Right cardiac atrium (tissue), 5 donors: ENCODE data around the gene UNC13B. TPM values are rescaled to one million over a fixed set of nuclear protein-coding genes. Genes with fewer than 3 reads are reported as not detected.
"Not testable (repeated sequence)": the region's sequence is repeated elsewhere in the genome, so short reads cannot be mapped to it uniquely, and the experiment has no call there.

ENCODE experiments used
- ATAC-seq, 2 donors: fragments of 200-7000 bp; cut with Tn5 transposase; one replicate each; pipeline versions ENCODE4 v1.8.0 to v1.9.1; 2020; ENCODE audit warnings: moderate library complexity in 2 of 2, mild to moderate bottlenecking in 1 of 2
- DNase-seq, 3 donors: peaks; one replicate each; pipeline ENCODE4 v3.0.0-alpha.2; 2020
- H3K27ac ChIP-seq: one replicate; pipeline ENCODE4 v1.5.1; 2013; ENCODE audit warnings: mild to moderate bottlenecking, low read length, control low read depth, moderate library complexity
- H3K27me3 ChIP-seq: one replicate; pipeline ENCODE4 v1.6.1; 2013; ENCODE audit not compliant: control insufficient read depth, insufficient read depth
- H3K4me1 ChIP-seq: one replicate; pipeline ENCODE4 v1.6.1; 2013; ENCODE audit warnings: low read length; ENCODE audit not compliant: control insufficient read depth, insufficient read depth
- H3K4me3 ChIP-seq: one replicate; pipeline ENCODE4 v1.5.1; 2013; ENCODE audit warnings: low read length, control low read depth
- H3K9me3 ChIP-seq: one replicate; pipeline ENCODE4 v1.6.1; 2013; ENCODE audit warnings: low read length; ENCODE audit not compliant: control insufficient read depth
- WGBS: extraction: QIAGEN DNeasy Blood & Tissue Kit; methylation state at CpG from one replicate; pipeline ENCODE4 v1.1.7; 2013; 5-methylcytosine and 5-hydroxymethylcytosine counted together
- intact Hi-C, 4 donors: fragments of 100-400 bp; cut with DNase I; formaldehyde crosslinking; loops; one replicate each; pipeline versions ENCODE4 v1.11.0 to v1.14.0; 2022 to 2023
- polyA plus RNA-seq: library from polyadenylated mRNA; stranded (reverse); fragments of 200-250 nt; gene quantifications from one replicate; pipeline ENCODE4 v1.2.3, GENCODE V29; 2013
- total RNA-seq, 4 donors: library from RNA; stranded (reverse); fragmentation: NEBNext Ultra II Directional; extraction: Animal tissue kit (Norgen Biotek cat#: 25700); gene quantifications; one replicate each; pipeline ENCODE4 v1.2.1, GENCODE V29; 2021
- donor health status: healthy with polysubstance abuse.
- donor health status: DM: no; HTN: yes; CAD: no.
- donor health status: DM: no; HTN: no; CAD: no.
- donor health status: DM: no; HTN: yes; CAD: no; lungs with severe emphysema.
- donor health status: DM: yes; HTN: yes; CAD: no.

Gene UNC13B
- total and polyA plus RNA-seq, 5 donors, result 8.8 to 23.4 (median 21.0) TPM

- intact Hi-C loops, result loop anchor here in 1 of 4 donors (5.0 kb wide), 1 partner anchor 37 kb away; no protein-coding TSS in a partner anchor
- Histone ChIP-seq H3K4me1 (no peaks in the 10 kb centered on the region), H3K9me3 (no peaks in the 10 kb centered on the region), H3K27ac (no peak overlapping the region), H3K27me3 (no peaks in the 10 kb centered on the region), H3K4me3 (no peak overlapping the region)
- 66% methylated on average over 3 of the region's 3 CpGs for WGBS
- DNase-seq (no peak), ATAC-seq (no peak)
Measured at GRCh38 chr9:35164711-35165110, 2.9 kb downstream of the UNC13B start.

- intact Hi-C loops, H3K9me3 ChIP-seq, ATAC-seq, H3K4me1 ChIP-seq, H3K27ac ChIP-seq, DNase-seq, H3K4me3 ChIP-seq, H3K27me3 ChIP-seq: not testable (repeated sequence)
- WGBS, result 97% methylated on average over 1 of the region's 1 CpG
Measured at GRCh38 chr9:35167429-35167828, 5.6 kb downstream of the UNC13B start.

GRCh38 chr9:35168963-35169362, 7.2 kb downstream of the UNC13B start:
- intact Hi-C loops, result no loop called here
- no peaks in the 10 kb centered on the region for H3K27me3 ChIP-seq

GRCh38 chr9:35172878-35173277, 11.1 kb downstream of the UNC13B start:
- no peaks in the 10 kb centered on the region for H3K27me3 ChIP-seq
- H3K9me3 ChIP-seq, result no peaks in the 10 kb centered on the region
- WGBS, result 48% methylated on average over 2 of the region's 2 CpGs
- no peaks in the 10 kb centered on the region for H3K4me1 ChIP-seq
- DNase-seq, result no peak
- intact Hi-C loops, result no loop called here
- no peak for ATAC-seq
- H3K4me3 ChIP-seq, result no peak overlapping the region
- no peak overlapping the region for H3K27ac ChIP-seq

More at GRCh38 chr9:35168963-35169362, 7.2 kb downstream of the UNC13B start:
- no peak for ATAC-seq
- WGBS, result 88% methylated on average over 6 of the region's 6 CpGs
- Histone ChIP-seq H3K4me3 (no peak overlapping the region), H3K9me3 (no peaks in the 10 kb centered on the region), H3K27ac (no peak overlapping the region), H3K4me1 (no peaks in the 10 kb centered on the region)
- no peak for DNase-seq

- no peaks in the 10 kb centered on the region for H3K9me3 ChIP-seq
- intact Hi-C loops, result no loop called here
Measured at GRCh38 chr9:35177520-35177919, 15.7 kb downstream of the UNC13B start.

GRCh38 chr9:35179347-35180280, 17.8 kb downstream of the UNC13B start:
- H3K27me3 ChIP-seq, result no peaks in the 10 kb centered on the region
- DNase-seq (no peak), ATAC-seq (no peak)
- intact Hi-C loops, result no loop called here
- WGBS, result 87% methylated on average over 4 of the region's 4 CpGs
- no peaks in the 10 kb centered on the region for H3K4me1 ChIP-seq
- no peaks in the 10 kb centered on the region for H3K9me3 ChIP-seq
- H3K27ac ChIP-seq, result no peak overlapping the region
- no peak overlapping the region for H3K4me3 ChIP-seq

More at GRCh38 chr9:35177520-35177919, 15.7 kb downstream of the UNC13B start:
- Histone ChIP-seq H3K4me1 (no peaks in the 10 kb centered on the region), H3K27ac (no peak overlapping the region), H3K4me3 (no peak overlapping the region), H3K27me3 (no peaks in the 10 kb centered on the region)
- ATAC-seq (no peak), DNase-seq (no peak)

- no peaks in the 10 kb centered on the region for H3K9me3 ChIP-seq
- intact Hi-C loops, result no loop called here
Measured at GRCh38 chr9:35180801-35181200, 19.0 kb downstream of the UNC13B start.

GRCh38 chr9:35182401-35182800, 20.6 kb downstream of the UNC13B start:
- H3K9me3 ChIP-seq, H3K4me1 ChIP-seq, DNase-seq, intact Hi-C loops, H3K27me3 ChIP-seq, H3K27ac ChIP-seq, H3K4me3 ChIP-seq, ATAC-seq: not testable (repeated sequence)
- 54% methylated on average over 3 of the region's 3 CpGs for WGBS

More at GRCh38 chr9:35180801-35181200, 19.0 kb downstream of the UNC13B start:
- DNase-seq (no peak), ATAC-seq (no peak)
- no peak overlapping the region for H3K27ac ChIP-seq
- H3K4me3 ChIP-seq, result no peak overlapping the region
- H3K27me3 ChIP-seq, result no peaks in the 10 kb centered on the region
- 98% methylated on average over 2 of the region's 2 CpGs for WGBS
- H3K4me1 ChIP-seq, result no peaks in the 10 kb centered on the region

- peak in 1 of 3 donors; percentile 41 for DNase-seq
- H3K9me3 ChIP-seq, intact Hi-C loops, ATAC-seq, H3K27me3 ChIP-seq, H3K4me1 ChIP-seq, H3K4me3 ChIP-seq, H3K27ac ChIP-seq: not testable (repeated sequence)
- WGBS, result 97% methylated on average over 56 of the region's 56 CpGs
Measured at GRCh38 chr9:35182996-35183754, 21.4 kb downstream of the UNC13B start.

- H3K4me1 ChIP-seq, H3K4me3 ChIP-seq, intact Hi-C loops, ATAC-seq, H3K27me3 ChIP-seq, H3K9me3 ChIP-seq, H3K27ac ChIP-seq: not testable (repeated sequence)
- 98% methylated on average over 53 of the region's 53 CpGs for WGBS
- peak in 1 of 3 donors; percentile 63 for DNase-seq
Measured at GRCh38 chr9:35183755-35184480, 22.1 kb downstream of the UNC13B start.
